ENCODE data around the gene ACYP2.

ACYP2 gene

GRCh38 chr2:54247115-54247514 lies 131.7 kb downstream of the ACYP2 start (continued):
- TF ChIP-seq POU6F1 (CRISPR knock-in tag; IDR thresholded peaks at IDR 0.05; ENCODE audit: borderline replicate concordance, low read depth) (no peak), OSR1 (CRISPR knock-in tag; IDR thresholded peaks at IDR 0.05) (no peak)

- no peak for TF ChIP-seq TOX (CRISPR knock-in tag; IDR thresholded peaks at IDR 0.05; ENCODE audit: borderline replicate concordance)
- TF ChIP-seq CREB5 (CRISPR knock-in tag; IDR thresholded peaks at IDR 0.05; ENCODE audit: low read depth), result no peak
- TF ChIP-seq RARB (CRISPR knock-in tag; IDR thresholded peaks at IDR 0.05), result no peak
- no peak for TF ChIP-seq BACH2 (CRISPR knock-in tag; IDR thresholded peaks at IDR 0.05; ENCODE audit: borderline replicate concordance)
- TF ChIP-seq CSRNP3 (CRISPR knock-in tag; IDR thresholded peaks at IDR 0.05), result no peak
- TF ChIP-seq ARNTL (CRISPR knock-in tag; IDR thresholded peaks at IDR 0.05; ENCODE audit: borderline replicate concordance, low read depth), result no peak
- TF ChIP-seq ZNF8 (CRISPR knock-in tag; IDR thresholded peaks at IDR 0.05), result no peak
- no peak for TF ChIP-seq ZFP30 (CRISPR knock-in tag; IDR thresholded peaks at IDR 0.05)
- no peak for TF ChIP-seq TCF4 (CRISPR knock-in tag; IDR thresholded peaks at IDR 0.05; ENCODE audit: borderline replicate concordance)
- TF ChIP-seq ZNF565 (CRISPR knock-in tag; conservative IDR thresholded peaks at IDR 0.05; ENCODE audit: low read depth), result no peak
- TF ChIP-seq ZFP3 (CRISPR knock-in tag; IDR thresholded peaks at IDR 0.05), result no peak
- ATAC-seq, result no peak
Measured at GRCh38 chr2:54249629-54250028, 134.2 kb downstream of the ACYP2 start.

GRCh38 chr2:54254180-54254579 lies 138.8 kb downstream of the ACYP2 start:
- no peak for ATAC-seq
- TF ChIP-seq ISL1 (CRISPR knock-in tag; IDR thresholded peaks at IDR 0.05), result no peak
- no peak for TF ChIP-seq PATZ1 (CRISPR knock-in tag; IDR thresholded peaks at IDR 0.05; ENCODE audit: borderline replicate concordance)
- no peak for TF ChIP-seq ZNF565 (CRISPR knock-in tag; conservative IDR thresholded peaks at IDR 0.05; ENCODE audit: low read depth)
- no peak for TF ChIP-seq ZC3H10 (CRISPR knock-in tag; IDR thresholded peaks at IDR 0.05)
- TF ChIP-seq ZFP3 (CRISPR knock-in tag; IDR thresholded peaks at IDR 0.05), result no peak
- no peak for TF ChIP-seq CREB5 (CRISPR knock-in tag; IDR thresholded peaks at IDR 0.05; ENCODE audit: low read depth)
- TF ChIP-seq ZNF8 (CRISPR knock-in tag; IDR thresholded peaks at IDR 0.05), result no peak
- TF ChIP-seq CSDC2 (CRISPR knock-in tag; IDR thresholded peaks at IDR 0.05), result no peak
- TF ChIP-seq ZFP30 (CRISPR knock-in tag; IDR thresholded peaks at IDR 0.05), result no peak
- TF ChIP-seq POU6F1 (CRISPR knock-in tag; IDR thresholded peaks at IDR 0.05; ENCODE audit: borderline replicate concordance, low read depth), result no peak
